Psoas muscle (tissue), 8 donors: ENCODE measurements around the gene MMP21. TPM values are rescaled to one million over a fixed set of nuclear protein-coding genes. Genes with fewer than 3 reads are reported as not detected.

Experiments used
- ATAC-seq, 4 donors: fragments of 200-7000 bp; cut with Tn5 transposase; one replicate each; pipeline ENCODE4 v1.9.1; 2020; ENCODE audit warnings: moderate library complexity in 3 of 4, mild to moderate bottlenecking in 2 of 4
- DNase-seq, 2 donors: peaks; one replicate each; pipeline ENCODE4 v3.0.0-alpha.2; 2020
- H3K27ac ChIP-seq: fragments of 200-600 bp; one replicate; pipeline ENCODE4 v1.8.0; 2022
- H3K27me3 ChIP-seq, 3 donors: fragments of 200-600 bp in 1 of 3; one replicate each; pipeline versions ENCODE4 v1.6.1 to v1.8.0; 2013 to 2022; ENCODE audit warnings: low read length in 2 of 3, mild to moderate bottlenecking in 2 of 3, moderate library complexity in 1 of 3; ENCODE audit not compliant: insufficient read depth in 3 of 3
- H3K36me3 ChIP-seq, 2 donors: fragments of 200-600 bp in 1 of 2; one replicate each; pipeline versions ENCODE4 v1.6.1 to v1.8.0; 2013 to 2022; ENCODE audit warnings: low read depth in 1 of 2, mild to moderate bottlenecking in 1 of 2, moderate library complexity in 1 of 2; ENCODE audit not compliant: insufficient read depth in 1 of 2
- H3K4me1 ChIP-seq: fragments of 200-600 bp; one replicate; pipeline ENCODE4 v1.8.0; 2022
- H3K4me3 ChIP-seq: fragments of 200-600 bp; one replicate; pipeline ENCODE4 v1.8.0; 2022; ENCODE audit warnings: mild to moderate bottlenecking
- H3K9me3 ChIP-seq: fragments of 200-600 bp; one replicate; pipeline ENCODE4 v1.8.0; 2022
- WGBS, 3 donors: extraction: QIAGEN DNeasy Blood & Tissue Kit; methylation state at CpG; one replicate each; pipeline versions ENCODE4 v1.1.6 to v1.1.7; 2013; 5-methylcytosine and 5-hydroxymethylcytosine counted together
- intact Hi-C, 2 donors: fragments of 100-400 bp; cut with DNase I; formaldehyde crosslinking; loops; one replicate each; pipeline versions ENCODE4 v1.11.0 to v1.14.2; 2022
- polyA plus RNA-seq, 3 donors: library from polyadenylated mRNA; stranded (reverse); fragments of 200-250 nt; gene quantifications; one replicate each; pipeline ENCODE4 v1.2.3, GENCODE V29; 2013
- total RNA-seq, 4 donors: library from RNA; stranded (reverse); fragmentation: NEBNext Ultra II Directional in 2 of 4; extraction: Animal tissue kit (Norgen Biotek cat#: 25700) in 2 of 4; gene quantifications; one replicate each; pipeline versions ENCODE4 v1.2.1 to v1.2.4, GENCODE V29; 2021 to 2023
- TF ChIP-seq, protein P1 (sequence below): fragments of 200-600 bp; IDR thresholded peaks from one replicate; pipeline ENCODE4 v1.8.0; 2022; ENCODE audit warnings: antibody characterized with exemption
- donor health status: healthy with polysubstance abuse.
- donor health status: DM: no; HTN: no; CAD: no; lungs with moderate emphysema.
- donor health status: Bipolar disorder and iron deficiency.
- donor health status: healthy.
- donor health status: DM: yes; HTN: yes; CAD: no.
- donor health status: DM: no; HTN: no; CAD: no.
- donor health status: DM: no; HTN: no; CAD: no.
- donor health status: DM: yes; HTN: yes; CAD: no.

Gene MMP21
- total and polyA plus RNA-seq, 7 donors, result 0.03 to 0.17 (median 0.04) TPM; not detected in 4

DNA sequence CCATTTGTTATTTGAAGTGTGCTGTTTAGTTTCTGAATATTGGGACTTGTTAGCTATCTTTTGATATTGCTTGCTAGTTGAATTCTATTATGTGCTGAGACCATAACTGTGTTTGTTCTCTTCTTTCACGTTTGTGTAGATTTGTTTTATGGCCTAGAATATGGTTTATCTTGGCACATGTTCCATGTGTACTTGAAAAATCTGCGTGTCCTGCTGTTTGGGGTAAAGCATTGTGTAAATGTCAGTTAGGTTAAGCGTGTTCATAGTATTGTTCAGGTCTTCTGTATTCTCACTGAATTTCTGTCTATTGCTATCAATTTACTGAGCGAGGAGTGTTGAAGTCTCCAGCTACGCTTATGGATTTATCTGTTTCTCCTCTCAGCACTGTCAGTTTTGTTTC, 19.4 kb downstream of the MMP21 start:
- no peaks in the 10 kb centered on the region for H3K9me3 ChIP-seq
- DNase-seq (no peak), ATAC-seq (no peak)
- H3K36me3 ChIP-seq, result peaks cover 18 to 100% of the 10 kb centered on the region in 2 donors
- intact Hi-C loops, result no loop called here
- H3K27me3 ChIP-seq, result no peaks in the 10 kb centered on the region
- no peak overlapping the region for H3K27ac ChIP-seq
- 84 to 89% (median 86%) methylated on average over 5 of the region's 5 CpGs for WGBS, 3 donors
- TF ChIP-seq, protein P1, sequence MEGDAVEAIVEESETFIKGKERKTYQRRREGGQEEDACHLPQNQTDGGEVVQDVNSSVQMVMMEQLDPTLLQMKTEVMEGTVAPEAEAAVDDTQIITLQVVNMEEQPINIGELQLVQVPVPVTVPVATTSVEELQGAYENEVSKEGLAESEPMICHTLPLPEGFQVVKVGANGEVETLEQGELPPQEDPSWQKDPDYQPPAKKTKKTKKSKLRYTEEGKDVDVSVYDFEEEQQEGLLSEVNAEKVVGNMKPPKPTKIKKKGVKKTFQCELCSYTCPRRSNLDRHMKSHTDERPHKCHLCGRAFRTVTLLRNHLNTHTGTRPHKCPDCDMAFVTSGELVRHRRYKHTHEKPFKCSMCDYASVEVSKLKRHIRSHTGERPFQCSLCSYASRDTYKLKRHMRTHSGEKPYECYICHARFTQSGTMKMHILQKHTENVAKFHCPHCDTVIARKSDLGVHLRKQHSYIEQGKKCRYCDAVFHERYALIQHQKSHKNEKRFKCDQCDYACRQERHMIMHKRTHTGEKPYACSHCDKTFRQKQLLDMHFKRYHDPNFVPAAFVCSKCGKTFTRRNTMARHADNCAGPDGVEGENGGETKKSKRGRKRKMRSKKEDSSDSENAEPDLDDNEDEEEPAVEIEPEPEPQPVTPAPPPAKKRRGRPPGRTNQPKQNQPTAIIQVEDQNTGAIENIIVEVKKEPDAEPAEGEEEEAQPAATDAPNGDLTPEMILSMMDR, result no peak
- no peaks in the 10 kb centered on the region for H3K4me1 ChIP-seq
- H3K4me3 ChIP-seq, result no peak overlapping the region

DNA sequence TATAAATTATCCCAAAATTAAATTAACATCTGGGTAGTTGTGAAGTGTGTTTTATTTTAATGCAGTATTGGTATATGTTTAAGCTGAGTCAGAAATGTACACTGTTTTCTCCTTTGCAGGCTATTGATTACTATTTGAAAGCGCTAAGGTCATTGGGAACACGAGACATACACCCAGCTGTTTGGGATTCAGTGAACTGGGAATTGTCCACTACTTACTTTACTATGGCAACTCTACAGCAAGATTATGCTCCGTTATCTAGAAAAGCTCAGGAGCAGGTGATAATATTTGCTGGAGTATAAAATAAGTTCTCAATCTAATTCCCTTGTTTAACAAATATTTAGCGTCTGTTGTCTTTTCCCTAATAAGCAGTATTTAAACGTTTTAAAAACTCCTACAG, 28.2 kb downstream of the MMP21 start:
- TF ChIP-seq, protein P1, result no peak
- Histone ChIP-seq H3K27ac (no peak overlapping the region), H3K36me3 (peaks cover 17 to 99% of the 10 kb centered on the region in 2 donors), H3K27me3 (no peaks in the 10 kb centered on the region), H3K4me3 (no peak overlapping the region), H3K9me3 (no peaks in the 10 kb centered on the region), H3K4me1 (no peaks in the 10 kb centered on the region)
- ATAC-seq (no peak), DNase-seq (no peak)
- intact Hi-C loops, result no loop called here
- 89 to 91% (median 90%) methylated on average over 5 of the region's 5 CpGs for WGBS, 3 donors

DNA sequence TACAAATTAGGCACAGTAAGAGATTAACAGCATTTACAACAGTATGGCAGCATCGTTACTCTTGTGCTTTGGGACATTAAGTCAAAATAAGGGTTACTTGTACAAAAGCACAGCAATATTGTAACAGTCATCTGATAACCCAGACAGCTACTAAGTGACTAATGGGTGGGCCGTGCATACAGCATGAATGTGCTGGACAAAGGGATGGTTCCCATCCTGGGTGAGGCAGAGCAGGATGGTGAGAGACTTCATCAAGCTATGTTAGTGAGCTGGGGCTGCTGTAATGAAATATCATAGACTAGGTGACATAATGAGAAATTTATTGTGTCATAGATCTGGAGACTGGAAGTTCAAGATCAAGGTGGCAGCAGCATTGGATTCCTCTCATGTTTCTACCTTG, 30.7 kb downstream of the MMP21 start:
- TF ChIP-seq, protein P1, result no peak
- WGBS, 3 donors, result 89 to 96% (median 94%) methylated on average over 2 of the region's 2 CpGs
- H3K27me3 ChIP-seq, result no peaks in the 10 kb centered on the region
- no peak overlapping the region for H3K4me3 ChIP-seq
- DNase-seq (no peak), ATAC-seq (no peak)
- H3K36me3 ChIP-seq, result peaks cover 22 to 99% of the 10 kb centered on the region in 2 donors
- H3K27ac ChIP-seq, result no peak overlapping the region
- intact Hi-C loops, result loop anchor here in 1 of 2 donors (5.0 kb wide), 1 partner anchor 92 kb away; no protein-coding TSS in a partner anchor
- H3K4me1 ChIP-seq, result no peaks in the 10 kb centered on the region
- no peaks in the 10 kb centered on the region for H3K9me3 ChIP-seq

DNA sequence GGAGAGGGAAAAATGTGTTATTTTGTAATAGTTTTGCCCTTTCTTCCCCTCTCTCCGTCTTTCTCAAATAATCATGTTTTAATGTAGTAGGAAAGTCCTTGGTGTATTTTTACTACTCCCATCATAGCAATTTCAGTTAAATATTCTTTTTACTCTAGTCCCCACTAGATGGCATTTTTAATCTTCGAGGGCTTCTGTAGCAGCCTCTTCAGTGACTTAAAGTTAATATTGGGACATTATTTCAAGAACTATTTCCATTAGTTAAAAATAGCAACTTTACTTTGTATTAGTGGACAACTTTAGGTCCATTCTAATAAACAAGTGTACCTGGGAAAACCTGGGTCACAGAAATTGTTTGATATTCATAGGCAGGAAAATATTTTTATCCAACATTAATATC, 33.2 kb downstream of the MMP21 start:
- intact Hi-C loops, result loop anchor here in 1 of 2 donors (5.0 kb wide), 1 partner anchor 95 kb away; no protein-coding TSS in a partner anchor
- WGBS, 3 donors, result 58 to 71% (median 65%) methylated on average over 2 of the region's 2 CpGs

More for the DNA sequence above, 33.2 kb downstream of the MMP21 start:
- ATAC-seq (no peak), DNase-seq (no peak)
- peaks cover 19 to 99% of the 10 kb centered on the region in 2 donors for H3K36me3 ChIP-seq
- no peaks in the 10 kb centered on the region for H3K4me1 ChIP-seq
- TF ChIP-seq, protein P1, result no peak
- no peak overlapping the region for H3K4me3 ChIP-seq
- H3K9me3 ChIP-seq, result no peaks in the 10 kb centered on the region
- no peak overlapping the region for H3K27ac ChIP-seq
- no peaks in the 10 kb centered on the region for H3K27me3 ChIP-seq
